Measurements from ENCODE around the gene PSTPIP1. TPM values are rescaled to one million over a fixed set of nuclear protein-coding genes. Genes with fewer than 3 reads are reported as not detected.

The PSTPIP1 gene
- total RNA-seq, 1 experiment from 2014 or later, result not detected

DNA sequence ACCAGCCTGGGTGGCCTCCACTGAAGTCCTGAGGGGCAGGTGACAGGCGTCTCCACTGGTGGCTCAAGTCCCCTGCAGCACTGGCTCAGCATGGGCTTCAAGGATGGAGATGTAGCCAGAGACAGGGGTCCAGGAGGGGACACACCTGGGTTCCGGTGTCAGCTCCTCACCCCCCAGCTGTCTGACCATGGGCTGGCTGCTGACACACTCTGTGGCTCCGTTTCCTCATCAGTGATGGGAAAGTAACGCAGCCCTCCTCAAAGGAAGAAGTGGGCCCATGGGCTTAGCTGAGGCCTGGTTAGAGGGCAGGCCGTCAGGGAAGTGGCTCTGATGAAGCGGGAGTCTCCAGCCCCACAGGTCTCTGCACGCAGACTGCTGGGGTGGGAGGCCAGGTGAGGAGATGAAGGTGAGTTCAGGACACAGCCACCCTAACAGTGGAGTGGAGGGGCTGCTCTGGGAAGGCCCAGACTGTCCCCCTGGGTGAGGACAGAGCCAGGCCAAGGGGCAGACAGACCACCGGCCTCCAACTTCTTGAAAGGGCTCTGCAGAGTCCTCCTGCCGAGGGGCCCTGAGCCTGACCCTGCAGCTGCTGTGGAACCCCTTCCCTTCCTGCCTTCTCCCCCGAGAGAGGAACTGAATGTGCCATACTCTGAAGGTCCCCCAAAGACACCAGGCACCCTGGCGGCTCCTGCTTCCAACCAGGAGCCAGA, 24.0 kb downstream of the PSTPIP1 start:
- no peak for DNase-seq (ENCODE audit: low read depth)

DNA sequence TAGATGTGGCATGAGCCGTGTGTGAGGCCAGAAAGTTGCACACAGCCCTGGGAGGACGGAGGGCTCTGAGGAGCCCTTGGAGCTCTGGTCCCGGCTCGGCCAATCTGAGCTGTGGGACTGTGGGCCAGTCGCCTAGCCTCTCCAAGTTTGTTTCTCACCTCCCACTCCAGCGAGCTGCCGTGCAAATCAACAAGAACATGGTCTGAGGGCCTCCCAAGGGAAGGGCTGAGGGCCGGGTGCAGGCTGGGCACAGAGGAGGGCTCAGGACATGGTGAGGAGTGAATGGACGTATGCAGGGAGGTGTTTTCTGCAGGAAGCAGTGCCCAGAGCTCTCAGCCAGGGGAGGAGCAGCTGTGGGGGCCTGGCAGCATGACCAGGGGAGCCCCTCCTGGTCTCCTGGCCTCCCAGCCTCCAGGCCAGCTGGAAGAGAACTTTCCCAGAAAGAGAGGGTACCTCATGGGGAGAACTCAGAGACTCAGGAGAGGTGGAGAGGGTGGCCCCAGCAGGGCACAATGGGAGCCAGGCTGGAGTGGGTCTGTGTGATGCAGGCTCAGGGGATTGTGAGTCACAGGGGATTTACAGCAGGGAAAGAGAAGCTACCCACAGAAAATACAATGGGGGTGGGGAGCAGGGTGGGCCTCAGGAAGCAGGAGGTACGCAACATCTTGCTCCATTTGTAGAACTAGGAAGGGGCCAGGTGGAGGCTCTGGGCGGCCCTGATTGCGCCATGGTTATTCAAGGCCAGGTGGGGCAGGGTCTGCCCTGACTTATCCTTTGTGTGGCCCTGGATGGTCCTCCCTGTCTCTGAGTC, 24.8 kb downstream of the PSTPIP1 start:
- DNase-seq (ENCODE audit: low read depth), result no peak

DNA sequence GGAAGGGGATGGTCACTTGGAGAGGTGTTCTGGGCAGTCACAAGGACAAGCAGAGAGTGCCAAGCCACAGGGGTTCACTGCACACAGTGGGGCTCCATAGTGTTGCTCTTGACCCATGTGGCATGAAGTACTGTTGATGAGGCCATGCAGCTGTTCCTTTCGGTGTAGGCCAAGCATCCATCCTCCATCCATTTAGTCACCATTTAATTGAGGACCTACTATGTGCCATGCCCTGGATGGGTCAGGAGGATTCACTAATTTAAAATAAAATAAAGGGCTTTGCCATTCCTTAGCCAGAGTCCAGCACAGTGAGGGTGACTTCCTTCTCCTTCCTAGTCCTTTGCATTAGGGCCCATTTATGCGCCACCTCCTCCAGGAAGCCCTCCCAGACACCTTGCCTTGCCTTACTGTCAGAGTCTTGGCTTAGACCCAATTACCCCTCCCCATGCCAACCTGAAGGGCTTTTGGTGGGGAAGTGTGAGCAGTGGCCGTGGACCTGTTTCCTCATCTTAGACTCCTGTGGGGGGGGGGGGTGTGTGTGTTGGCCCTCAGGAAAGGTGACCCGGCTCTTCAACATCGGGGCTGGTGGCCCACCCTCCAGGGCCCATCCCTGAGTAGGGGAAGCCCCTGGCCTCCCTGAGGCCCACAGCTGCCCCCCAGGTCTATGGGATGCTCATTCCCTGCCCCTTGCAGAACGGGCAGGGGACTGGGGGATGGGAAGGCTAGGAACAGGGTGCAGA, 25.6 kb downstream of the PSTPIP1 start:
- no peak for DNase-seq (ENCODE audit: low read depth)

DNA sequence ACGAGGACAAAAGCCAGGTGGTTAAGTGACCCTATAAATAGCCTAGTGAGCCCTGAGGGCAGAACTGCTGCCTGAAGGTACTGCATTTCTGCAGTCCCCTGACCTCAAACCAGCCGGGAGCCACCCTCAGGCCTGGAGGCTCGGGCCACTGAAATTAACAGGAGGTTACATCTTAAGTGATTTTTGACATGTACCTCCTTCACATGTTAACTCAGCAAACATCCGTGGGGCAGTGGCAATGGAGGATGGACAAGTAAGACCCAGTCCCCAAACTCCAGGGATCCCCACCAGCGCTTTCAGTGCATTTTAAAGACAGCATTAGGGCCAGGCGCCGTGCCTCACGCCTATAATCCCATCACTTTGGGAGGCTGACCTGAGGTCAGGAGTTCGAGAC, 26.2 kb downstream of the PSTPIP1 start:
- no peak for DNase-seq (ENCODE audit: low read depth)

DNA sequence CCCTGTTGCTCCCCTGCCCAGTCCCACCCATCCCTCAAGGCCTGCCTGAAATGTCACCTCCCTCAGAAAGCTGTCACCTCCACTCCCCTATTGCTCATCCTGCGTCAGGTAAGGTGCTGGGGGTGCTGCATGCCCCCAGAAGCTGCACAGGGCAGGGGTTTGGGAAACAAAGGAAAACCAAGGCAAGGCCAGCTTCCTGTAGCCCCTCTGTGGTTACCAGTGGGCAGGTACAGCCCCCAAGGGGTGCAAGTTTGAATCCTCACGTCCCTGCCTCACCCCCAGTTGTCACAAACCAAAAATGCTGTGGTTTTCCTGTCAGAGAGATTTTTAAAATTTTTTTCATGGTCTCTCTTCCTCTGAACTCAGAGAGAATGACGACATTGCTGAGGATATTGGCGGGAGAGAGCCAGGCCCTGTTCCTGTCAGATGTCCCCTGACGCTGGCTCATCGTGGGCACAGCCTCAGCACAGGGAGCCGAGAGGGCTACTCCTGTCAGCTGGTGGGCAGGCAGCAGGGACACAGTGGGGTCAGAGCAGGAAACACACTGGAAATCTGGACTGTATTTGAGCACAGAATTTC, 27.0 kb downstream of the PSTPIP1 start:
- DNase-seq (ENCODE audit: low read depth), result peak; percentile 39

DNA sequence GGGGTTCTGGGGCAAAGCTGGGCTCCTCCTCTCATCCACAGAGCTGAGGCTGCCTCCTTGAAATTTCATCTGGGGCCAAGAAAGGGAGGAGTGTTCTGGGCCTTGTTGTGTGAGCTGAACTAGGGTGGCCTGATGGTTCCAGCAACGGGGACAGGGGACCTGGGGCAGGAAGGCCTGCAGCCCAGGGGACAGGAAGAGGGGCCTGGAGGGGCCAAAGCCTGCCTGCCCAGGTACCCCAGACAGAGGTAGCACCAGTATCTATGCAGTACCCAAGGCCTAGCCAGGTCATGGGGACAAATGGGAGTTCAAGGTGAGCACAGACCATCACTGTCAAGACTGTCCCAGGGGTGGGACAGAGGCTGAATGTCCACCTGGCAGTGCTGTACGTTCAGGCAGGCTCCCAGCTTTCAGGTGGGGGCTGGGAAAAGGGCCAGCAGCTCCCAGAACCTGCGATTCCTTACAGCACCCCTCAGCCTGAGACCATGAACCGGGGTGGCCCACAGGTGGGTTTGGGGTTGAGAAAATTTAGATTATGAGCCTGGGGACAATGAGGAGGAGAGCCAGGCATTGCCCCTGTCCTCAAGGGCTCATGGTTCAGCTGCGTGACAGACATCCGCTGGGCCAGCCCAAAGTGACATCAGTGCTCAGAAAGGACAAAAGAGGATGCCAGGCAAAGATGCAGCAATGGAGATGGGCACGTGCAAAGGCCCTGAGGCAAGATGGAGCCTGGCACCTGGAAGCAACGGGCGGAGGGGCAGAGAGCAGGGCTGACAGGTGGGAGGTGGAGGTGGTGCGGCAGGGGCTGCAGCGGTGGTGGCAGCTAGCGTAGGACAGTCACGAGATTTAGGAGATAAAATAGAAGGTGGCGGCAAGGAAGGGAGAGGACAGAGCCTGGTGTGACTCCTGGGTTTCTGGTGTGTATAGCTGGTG, 28.0 kb downstream of the PSTPIP1 start:
- DNase-seq (ENCODE audit: low read depth), result no peak

DNA sequence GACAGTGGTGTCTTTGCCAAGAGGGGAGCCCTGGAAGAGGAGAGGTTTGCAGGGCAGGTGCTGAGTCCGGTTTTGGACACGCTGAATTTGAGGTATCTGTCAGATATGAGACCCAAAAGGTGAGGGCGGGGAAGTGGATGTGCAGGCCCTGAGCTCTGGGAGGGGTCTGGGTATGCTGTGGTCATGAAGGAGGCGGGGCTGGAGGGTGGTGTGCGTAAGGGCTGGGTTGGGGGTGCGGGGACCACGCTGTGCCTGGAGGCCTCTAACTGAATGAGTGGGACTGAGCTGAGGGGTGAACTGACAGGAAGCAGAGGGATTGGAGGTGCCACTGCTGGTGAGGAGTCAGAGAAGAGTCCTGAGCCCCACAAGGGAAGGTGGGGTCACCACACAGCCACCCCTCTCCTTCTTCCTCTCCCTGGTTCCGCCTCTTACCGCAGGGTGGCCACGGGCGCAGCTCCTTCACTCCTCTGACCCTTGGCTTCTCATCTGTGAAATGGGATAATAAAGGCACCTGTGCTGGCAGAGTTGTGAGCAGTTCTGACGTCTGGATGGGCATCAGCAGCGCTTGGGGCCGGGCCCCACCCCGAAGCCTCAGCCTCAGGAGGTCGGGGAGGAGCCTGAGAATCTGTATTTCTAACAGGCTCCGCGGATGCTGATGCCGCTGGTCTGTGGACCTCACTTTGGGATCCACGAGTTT, 28.8 kb downstream of the PSTPIP1 start:
- DNase-seq (ENCODE audit: low read depth), result no peak

DNA sequence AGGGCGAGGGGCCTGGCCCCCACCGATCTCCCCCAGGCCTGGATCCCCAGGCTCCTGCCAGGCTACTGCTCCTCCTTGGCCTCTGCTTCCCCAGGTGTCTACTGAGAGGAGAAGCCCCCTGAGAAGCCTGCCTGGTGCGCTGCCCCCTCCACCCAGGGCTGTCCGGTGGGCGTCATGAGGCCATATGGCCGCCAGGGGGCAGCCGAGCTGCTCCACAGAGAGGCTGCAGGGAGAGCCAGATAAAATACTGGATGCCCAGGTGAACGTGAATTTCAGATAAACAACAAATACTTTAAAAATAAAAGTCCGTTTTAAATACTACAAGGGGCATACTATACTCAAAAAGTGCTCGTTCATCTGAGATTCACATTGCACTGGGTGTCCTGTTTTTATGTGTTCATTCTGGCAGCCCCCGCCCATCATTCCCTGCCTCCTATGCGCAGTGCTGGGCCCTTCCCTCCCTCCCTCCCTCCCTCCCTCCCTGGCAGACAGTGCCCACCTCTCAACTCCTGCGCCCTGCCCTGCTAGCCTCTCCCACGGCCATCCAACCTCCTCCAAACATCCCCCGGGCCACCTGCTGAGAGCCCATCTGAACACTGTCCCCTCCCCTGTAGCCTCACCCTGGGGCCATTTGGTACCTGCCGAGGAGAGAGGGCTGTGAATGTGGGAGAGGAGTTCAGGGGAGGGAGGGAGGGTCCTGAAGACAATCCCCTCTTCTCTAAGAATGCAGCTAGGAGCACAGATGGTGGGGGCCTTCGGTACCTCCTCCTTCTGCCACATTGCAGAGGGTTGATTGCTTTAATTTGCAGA, 29.6 kb downstream of the PSTPIP1 start:
- DNase-seq (ENCODE audit: low read depth), result no peak

DNA sequence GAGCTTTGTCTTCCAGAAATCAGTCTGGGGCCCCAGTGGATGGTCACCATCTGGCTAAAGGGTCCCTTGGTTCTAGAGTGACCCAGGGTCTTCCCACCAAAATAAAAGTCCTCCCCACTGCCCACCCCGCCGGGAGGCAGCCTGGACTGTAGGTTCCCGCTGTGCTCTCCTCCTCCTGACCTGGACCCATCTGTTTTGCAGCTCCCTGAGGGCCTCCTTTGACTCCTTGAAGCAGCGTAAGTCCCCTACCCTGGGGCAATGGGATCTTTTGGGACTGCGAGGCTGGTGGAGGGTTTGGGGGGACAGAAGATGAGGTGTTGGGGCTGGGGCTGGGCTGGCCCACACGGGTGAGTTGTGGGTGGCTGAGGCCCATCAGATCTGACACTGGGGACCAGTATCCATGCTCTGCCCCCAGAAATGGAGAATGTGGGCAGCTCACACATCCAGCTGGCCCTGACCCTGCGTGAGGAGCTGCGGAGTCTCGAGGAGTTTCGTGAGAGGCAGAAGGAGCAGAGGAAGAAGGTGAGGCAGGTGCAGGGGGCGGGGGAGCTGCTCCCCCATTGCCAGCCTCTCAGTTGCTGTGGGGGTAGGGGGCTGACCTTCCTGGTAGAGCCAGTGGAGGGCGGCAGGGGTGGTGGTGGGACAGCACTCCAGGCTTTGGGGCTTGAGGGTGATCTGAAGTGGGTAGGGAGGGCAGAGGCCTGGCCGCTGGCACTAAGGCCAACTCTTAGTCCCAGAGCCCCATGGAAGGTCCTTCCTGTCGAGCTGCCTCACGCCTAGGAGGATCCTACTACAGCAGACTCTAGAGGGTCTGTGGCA, 30.4 kb downstream of the PSTPIP1 start:
- no peak for DNase-seq (ENCODE audit: low read depth)

DNA sequence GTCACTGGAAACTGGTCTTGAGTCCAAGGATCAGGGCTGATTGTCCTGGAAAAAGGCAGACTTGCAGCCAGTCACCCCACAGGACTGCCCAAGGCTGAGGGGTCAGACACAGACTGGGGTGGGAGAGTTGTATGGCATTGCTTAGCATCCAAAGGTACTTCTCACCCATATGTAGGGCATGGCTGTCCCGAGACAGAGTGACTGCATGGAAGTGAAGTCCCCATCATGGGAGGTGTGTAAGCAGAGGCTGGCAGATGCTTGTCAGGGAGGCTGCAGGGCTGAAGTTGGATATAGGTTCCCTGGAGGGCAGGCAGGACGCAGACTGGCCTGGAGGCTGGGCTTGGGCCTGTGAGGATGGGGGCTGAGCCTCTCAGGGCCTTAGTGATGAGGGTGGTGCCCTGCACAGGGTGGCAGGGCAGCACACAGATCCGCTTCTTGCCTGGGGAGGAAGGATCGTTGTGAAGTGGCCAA, 31.1 kb downstream of the PSTPIP1 start:
- DNase-seq (ENCODE audit: low read depth), result no peak

DNA sequence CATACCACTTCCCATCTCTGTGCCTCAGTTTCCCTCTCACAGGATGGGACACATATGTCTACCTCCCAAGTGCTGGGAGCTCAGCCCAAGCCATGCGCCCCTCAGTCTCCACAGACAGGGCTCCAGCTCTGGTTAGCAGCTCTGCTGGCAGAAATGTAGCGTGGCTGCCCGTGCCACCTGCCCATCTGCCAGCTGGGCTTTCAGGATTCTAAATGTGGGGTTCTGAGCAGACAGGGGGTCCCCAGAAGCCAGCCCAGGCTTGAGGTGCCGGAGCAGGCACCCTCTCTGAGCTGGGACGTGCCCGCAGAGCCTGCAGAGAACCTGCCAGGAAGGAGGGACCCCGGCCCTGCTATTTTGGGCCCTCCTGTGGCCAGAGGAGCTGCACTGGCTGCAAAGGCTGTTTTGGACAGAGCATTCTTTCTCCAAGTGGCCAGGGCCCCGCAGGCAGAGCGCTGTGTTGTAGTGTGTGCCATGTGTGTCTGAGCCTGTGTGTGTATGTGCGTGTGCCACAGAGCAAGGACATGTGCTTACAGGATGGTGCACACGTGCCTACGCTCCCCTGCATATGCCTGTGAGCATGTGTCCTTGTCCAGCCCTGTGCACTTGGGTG, 31.7 kb downstream of the PSTPIP1 start:
- DNase-seq (ENCODE audit: low read depth), result no peak

DNA sequence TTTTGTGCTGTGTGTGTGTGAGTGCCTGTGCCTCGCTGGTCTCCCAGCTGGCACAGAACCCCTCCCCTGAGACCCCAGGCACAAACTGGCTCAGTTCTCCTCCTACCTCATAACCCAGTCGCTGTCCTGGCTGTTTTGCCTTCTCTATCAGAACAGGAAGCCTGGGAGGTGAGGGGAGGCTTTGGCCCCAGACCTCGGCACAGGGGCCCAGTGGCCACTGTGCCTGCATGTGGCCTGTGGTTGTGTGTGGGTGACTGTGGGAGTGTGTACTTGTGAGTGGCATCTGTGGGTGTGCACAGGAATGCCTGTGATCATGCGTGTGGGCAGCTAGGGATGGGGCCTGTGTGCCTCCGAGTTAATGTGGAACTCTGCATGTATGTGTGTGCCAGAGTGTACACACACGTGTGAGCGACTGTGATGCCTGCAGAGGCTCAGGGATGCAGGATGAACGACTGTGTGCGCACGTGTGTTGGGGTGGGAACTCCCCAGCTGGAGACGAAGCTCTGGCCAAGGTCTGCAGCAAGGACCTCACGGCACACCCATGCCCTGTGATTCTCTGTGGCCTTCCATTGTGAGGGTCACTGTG, 32.3 kb downstream of the PSTPIP1 start:
- no peak for DNase-seq (ENCODE audit: low read depth)

DNA sequence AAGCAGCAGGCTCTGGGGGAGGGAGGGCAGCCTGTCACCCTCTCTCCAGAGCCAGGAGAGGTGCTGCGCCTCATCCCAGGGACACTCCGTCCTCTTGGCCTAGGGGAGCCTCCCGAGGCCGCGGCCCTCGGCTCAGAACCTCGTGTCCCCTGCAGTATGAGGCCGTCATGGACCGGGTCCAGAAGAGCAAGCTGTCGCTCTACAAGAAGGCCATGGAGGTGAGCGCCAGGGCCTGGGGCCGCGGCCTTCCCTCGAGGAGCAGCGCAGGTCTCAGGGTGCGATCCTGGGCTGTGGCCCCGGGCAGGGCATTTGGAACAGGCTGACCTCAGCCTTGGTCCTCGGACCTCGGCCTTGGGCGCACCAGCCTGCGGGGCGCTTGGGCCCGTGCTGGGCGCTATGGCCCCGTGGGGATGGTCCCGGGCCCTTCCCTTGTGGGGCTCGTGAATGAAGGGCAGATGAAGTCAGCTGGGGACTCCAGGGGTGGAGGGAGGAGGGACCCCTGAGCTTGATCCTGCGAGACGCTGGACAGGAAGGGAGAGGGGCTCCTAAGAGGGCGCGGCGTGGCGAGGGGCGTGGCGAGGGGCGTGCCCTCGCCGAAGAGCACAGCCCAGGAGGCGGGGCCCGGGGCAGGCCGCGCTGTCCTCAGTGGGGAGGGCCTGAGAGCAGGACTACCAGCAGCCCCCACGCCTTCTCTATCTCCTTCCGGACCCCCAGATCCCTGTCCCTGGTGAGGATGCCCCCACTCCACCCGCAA, 32.9 kb downstream of the PSTPIP1 start:
- DNase-seq (ENCODE audit: low read depth), result no peak

DNA sequence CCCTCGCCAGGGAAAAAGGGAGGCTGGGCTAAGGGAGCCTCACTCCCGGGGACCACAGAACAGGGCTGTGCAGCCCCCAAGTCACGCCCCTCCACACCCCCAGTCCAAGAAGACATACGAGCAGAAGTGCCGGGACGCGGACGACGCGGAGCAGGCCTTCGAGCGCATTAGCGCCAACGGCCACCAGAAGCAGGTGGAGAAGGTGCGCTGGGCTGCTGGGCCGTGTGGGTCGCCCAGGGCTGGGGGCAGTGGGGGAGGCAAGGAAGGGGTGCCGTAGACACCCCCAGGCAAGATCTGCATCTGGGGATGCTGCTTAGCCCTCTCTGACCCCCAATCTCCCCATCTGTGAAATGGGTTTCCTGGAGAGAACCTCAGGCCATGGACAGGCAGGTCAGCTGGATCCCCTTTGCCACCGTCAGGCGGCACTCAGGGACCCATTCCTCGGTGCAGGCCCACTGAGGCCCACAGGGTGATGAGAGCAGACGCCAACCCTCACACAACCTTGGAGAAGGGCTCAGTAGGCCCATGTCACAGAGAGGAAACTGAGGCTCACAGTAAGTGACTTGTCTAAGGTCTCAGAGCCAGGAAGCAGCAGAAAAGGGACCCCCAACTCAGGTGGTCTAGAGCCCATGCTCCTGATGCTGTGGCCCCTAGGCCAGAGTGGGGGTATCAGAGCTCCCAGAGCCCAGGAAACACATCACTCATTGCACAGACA, 33.7 kb downstream of the PSTPIP1 start:
- no peak for DNase-seq (ENCODE audit: low read depth)

DNA sequence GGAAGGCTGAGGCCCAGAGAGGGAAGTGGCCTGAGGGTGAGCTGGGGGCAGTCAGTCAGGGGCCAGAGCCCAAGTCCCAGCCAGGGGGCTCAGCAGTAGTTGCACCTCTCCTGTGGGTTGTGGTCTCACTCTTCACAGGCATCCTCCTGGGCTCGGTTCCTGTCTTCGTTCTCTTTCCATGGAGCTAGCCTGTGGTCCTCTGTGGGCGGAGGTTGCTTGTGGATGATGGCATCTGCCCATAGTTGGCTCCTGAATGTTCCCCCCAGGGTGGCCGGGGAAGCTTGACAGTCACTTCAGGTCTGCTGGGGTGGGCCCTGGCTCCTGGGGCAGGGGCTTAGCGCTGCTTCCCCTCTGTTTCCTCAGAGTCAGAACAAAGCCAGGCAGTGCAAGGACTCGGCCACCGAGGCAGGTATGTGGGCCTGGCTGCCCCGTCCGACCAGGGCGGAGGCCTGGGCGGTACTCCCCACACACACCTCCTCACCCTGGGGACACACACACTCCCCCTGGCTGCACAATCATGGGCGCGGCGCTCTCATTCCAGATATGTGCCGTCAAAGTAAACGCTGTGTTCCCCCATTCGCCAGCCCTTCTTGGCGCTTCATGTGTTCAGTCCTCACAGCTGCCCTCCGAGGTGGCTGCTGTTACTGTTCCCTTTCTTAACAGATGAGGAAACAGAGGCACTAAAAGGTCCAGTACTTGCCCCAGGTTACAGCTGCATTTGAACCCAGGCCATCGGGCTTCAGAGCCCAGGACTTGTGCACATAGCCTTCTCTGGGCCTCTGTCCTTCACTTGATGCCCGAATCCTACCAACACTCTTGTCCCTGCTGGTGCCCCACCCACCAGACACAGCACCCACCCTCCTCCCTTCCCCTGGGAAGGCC, 34.5 kb downstream of the PSTPIP1 start:
- DNase-seq (ENCODE audit: low read depth), result no peak

Measured in LHCN-M2 (cell line).